Choroid plexus epithelial cell (primary cell): ENCODE data around the gene VPS13D.

Source experiments
- DNase-seq: peaks from one replicate; pipeline ENCODE4 v3.0.0-alpha.2; 2010; ENCODE audit warnings: low read depth
- H3K4me3 ChIP-seq: 2 replicates; pipeline ENCODE4 v1.5.1; 2011; ENCODE audit warnings: low read depth, mild to moderate bottlenecking, control low read depth, low read length, moderate library complexity
- TF ChIP-seq, protein P1 (sequence below): conservative IDR thresholded peaks from 2 replicates; pipeline ENCODE4 v1.5.1; 2011; ENCODE audit warnings: low read depth, mild to moderate bottlenecking, control low read depth, inconsistent platforms, low read length, moderate library complexity

VPS13D gene

DNA sequence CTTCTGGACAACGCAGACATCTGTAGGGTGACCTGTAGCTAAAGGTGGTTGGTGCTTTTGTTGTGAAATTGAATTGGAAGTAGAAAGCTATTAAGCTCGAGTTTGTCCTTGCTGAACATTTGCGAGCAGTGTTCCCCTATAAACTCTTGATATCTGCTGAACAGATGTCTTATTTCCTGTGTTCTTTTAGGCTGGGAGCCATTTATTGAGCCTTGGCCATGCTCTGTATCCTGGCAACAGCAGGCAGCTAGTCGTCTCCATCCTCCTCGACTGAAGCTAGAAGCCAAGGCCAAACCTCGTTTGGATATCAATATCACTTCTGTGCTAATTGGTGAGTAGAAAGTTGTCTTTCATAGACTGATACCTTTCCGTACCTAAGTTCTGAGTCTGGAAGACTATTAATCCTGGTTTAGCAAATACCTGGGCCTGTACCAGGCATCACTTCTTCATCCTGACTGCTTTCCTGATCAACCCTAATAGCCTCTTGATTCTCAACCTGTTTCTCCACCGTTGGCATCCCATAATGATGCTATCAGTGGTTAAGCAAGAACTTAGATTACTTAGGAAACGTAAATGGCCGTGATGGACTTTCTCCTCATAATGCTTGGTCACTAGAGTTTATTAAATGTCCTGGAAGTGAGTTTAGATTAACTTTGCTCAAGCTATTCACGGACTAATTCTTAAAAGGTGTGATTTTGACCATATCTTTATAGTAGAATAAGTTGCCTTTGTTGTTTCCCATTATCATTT lies 103.4 kb downstream of the VPS13D start:
- TF ChIP-seq, protein P1, sequence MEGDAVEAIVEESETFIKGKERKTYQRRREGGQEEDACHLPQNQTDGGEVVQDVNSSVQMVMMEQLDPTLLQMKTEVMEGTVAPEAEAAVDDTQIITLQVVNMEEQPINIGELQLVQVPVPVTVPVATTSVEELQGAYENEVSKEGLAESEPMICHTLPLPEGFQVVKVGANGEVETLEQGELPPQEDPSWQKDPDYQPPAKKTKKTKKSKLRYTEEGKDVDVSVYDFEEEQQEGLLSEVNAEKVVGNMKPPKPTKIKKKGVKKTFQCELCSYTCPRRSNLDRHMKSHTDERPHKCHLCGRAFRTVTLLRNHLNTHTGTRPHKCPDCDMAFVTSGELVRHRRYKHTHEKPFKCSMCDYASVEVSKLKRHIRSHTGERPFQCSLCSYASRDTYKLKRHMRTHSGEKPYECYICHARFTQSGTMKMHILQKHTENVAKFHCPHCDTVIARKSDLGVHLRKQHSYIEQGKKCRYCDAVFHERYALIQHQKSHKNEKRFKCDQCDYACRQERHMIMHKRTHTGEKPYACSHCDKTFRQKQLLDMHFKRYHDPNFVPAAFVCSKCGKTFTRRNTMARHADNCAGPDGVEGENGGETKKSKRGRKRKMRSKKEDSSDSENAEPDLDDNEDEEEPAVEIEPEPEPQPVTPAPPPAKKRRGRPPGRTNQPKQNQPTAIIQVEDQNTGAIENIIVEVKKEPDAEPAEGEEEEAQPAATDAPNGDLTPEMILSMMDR, result no peak
- no peak for DNase-seq

DNA sequence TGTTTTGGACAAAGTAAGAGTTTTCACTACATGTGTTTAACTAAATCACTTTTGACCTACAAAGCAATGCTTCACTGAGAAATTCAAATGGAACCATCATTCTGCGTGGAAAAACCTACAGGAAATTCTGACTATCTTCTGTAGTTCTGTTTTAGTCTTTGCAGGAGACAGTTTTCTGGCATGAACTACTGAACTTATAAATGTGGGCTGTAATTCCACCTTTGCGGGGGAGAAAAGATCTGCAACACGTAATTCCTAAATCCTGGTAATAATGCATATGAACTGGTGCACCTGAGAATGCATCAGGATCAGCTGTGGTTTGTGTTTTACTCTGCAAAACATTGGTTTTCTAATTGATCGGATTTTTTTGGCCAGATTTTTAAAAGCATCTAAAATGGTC lies 106.0 kb downstream of the VPS13D start:
- no peak overlapping the region for H3K4me3 ChIP-seq
- TF ChIP-seq, protein P1, result no peak
- no peak for DNase-seq

More for the DNA sequence above, 103.4 kb downstream of the VPS13D start:
- no peak overlapping the region for H3K4me3 ChIP-seq

DNA sequence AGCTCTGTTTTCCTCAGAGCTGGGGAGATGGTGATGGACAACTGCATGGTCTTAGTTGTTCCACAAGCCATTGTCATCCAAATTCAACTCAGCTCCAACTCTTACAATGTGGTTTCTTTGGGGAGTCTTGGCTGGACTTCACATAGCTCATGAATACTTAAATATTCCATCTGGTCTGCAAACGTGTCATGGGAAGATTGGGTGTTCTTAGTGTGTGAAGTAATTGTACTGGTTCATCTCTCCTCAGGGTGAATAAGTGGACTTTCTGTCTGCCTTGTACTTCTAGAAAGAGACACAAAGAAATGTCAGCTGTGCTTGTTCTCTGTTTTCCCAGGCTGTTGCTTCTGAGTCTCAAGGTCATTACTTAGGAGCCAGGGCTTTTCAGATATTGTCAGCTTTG lies 106.6 kb downstream of the VPS13D start:
- DNase-seq, result peak; percentile 25
- no peak overlapping the region for H3K4me3 ChIP-seq
- TF ChIP-seq, protein P1, result no peak

DNA sequence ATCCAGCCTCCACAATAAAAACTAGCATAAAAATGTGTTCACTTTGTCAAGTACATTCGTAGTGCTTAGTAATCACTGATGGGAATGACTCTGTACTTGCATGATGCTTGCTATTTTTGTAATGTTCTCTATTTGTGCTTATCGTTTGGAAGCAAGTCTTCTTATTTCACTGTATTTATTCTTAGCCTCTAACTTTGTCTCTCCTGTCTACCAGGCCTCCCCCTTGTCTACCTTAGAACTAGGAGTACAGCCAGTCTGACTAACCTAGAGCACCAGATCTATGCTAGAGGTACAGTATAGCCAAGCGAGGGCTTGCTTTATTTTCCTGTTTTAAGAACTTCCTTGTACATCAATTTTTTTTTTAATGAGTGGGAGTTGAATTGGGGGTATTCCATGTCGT lies 108.2 kb downstream of the VPS13D start:
- TF ChIP-seq, protein P1, result no peak
- no peak for DNase-seq
- H3K4me3 ChIP-seq, result no peak overlapping the region

- TF ChIP-seq, protein P1, result no peak
- DNase-seq, result no peak
Measured at GRCh38 chr1:12338823-12339222, 109.0 kb downstream of the VPS13D start.

GRCh38 chr1:12339396-12339795 lies 109.6 kb downstream of the VPS13D start:
- DNase-seq, result no peak
- TF ChIP-seq, protein P1, result peak; percentile 46
- H3K4me3 ChIP-seq, result no peak overlapping the region

More at GRCh38 chr1:12338823-12339222, 109.0 kb downstream of the VPS13D start:
- H3K4me3 ChIP-seq, result no peak overlapping the region

- no peak overlapping the region for H3K4me3 ChIP-seq
- TF ChIP-seq, protein P1, result no peak
- peak; percentile 31 for DNase-seq
Measured at GRCh38 chr1:12339811-12340543, 110.1 kb downstream of the VPS13D start.
